ENCODE results near the gene GUCD1.
A peak's percentile ranks its signal among the peaks of the same experiment; 100 is the strongest.

The GUCD1 gene

GRCh38 chr22:24523873-24524272 is 31.1 kb downstream of the GUCD1 start:
- DNase-seq = no peak

DNA sequence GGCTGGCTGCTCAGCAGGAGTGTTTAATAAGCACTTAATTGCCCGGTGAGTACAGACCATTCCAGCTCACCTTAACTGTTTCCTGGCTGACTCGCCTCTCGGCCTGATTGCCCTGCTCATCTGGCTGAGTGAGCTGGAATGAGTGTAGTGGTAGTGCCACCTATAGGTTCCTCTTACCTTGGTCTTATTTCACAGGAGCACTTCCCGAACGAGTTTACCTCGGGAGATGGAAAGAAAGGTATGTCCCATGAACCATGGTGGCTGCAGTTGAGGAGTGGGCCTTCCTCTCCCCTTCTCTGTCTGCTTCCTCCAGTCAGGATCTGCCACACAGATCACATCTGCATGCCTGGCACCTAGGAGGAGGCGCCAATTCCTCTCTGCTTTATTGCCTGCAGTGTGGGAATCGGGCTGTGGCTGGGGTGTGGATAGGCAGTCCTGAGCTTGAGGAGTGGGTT is 33.1 kb downstream of the GUCD1 start:
- peak; percentile 36 for DNase-seq

GRCh38 chr22:24519496-24519895 is 35.4 kb downstream of the GUCD1 start:
- no peak for DNase-seq

DNA sequence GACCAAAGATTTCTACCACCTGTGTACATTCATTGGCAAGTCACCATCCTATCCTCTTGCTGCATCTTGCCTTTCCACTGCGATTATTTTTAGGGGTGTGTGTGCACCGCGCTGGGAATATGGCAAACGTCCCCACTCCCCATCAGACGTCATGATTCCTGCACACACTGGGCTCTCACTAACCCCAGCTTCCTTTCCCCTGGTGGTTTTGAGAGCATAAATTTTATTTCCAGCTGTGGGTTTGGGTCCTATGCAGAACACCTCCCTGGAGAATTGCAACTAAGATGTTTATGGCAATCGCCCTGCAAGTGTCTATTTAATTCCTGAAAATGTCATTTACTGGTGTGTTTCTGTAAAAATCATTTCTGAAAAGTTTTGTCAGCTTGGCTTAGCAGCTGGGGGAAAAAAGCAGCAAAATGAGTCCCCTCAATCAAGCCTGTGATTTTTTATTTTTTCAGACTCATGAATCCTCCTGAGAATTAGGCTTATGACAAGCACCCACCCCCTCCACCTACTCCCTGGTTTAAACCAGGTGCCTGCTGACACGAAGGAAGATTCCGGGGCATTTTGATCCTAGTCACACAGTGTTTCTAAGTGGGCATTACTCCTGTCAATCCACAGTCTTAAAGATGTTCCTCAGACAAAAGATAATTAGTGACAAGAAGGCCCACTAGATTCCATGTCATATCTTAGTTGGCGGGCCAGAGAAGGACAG is 36.0 kb downstream of the GUCD1 start:
- DNase-seq = no peak

DNA sequence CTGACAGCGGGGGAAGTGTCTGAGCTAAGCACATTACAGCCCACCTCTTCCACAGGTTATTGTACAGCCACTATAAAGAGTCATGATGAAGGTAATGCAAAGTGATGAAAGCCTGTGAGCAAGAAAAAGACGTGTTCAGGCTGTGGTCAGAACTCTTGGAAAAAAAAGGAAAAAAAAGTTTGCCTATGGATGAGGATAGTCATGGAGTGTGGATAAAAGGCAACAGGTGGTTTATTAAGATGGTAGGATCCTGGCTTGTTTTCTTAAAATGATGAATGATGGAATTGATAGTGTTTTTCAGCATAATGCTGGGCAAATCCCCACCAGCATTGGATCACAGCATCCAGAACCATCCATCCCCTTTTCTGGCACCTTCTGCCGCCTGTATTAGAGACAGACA is 36.7 kb downstream of the GUCD1 start:
- no peak for DNase-seq

GRCh38 chr22:24517446-24517845 is 37.5 kb downstream of the GUCD1 start:
- peak; percentile 29 for DNase-seq

- DNase-seq = no peak
Observed at GRCh38 chr22:24516301-24516737, 38.6 kb downstream of the GUCD1 start.

- no peak for DNase-seq
Observed at GRCh38 chr22:24515027-24515338, 40.0 kb downstream of the GUCD1 start.

GRCh38 chr22:24514241-24515026 is 40.5 kb downstream of the GUCD1 start:
- no peak for DNase-seq

DNA sequence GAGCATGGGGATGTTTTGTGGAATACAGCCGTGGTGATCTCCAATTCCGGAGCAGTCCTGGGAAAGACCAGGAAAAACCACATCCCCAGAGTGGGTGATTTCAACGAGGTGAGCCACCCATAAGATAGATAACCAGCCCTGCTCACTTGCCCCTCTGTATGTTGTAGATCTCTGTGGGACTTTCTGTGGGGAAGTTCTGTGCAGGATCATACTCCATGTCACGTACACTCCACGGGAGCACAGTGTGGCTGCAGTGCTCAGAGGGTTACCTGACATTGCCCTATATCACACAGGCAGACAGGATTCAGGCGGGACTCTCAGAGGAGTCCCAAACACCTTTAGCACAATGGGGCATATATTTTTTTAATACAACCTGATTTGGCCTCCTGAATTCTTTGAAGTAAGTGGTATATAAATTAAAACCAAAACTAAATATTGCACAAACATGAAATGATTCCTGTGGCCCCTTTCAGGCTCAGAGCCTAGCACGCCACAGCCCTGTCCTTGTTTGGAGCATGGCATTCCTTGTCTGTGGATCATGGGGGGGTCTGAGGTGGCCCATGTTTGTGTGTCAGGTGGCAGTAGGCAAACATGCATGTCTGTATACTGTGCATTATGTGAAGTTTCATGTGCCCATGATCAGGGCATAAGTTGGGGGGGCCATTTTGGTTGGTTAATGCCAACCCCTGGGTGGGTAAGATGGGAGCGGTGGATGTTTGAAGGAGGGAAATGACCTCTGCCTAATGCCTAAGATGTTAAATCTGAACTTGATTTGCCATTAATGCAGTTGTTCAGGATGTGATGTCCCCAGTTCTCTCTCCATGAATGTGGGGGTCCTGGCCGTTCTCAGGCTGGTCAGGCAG is 41.3 kb downstream of the GUCD1 start:
- DNase-seq = no peak

DNA sequence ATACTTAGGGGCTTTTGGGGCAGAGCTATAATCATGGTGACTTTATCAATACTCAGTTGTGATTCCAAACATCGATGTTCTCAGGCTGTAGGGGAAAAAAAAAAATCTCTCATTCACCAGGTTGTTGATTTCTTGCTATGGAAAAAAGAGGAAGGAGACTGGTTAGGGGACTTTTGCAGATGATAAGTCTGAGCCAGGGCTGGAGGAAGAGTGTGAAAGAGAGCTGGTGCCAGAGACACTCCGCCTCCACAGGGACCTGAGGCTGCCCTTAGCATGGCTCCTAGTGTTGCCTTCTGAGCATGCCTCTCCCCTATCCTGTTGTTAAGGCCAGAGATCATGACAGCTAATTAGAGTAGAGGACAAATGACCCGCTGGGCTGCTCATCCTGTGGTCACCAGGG is 42.9 kb downstream of the GUCD1 start:
- DNase-seq = no peak

DNA sequence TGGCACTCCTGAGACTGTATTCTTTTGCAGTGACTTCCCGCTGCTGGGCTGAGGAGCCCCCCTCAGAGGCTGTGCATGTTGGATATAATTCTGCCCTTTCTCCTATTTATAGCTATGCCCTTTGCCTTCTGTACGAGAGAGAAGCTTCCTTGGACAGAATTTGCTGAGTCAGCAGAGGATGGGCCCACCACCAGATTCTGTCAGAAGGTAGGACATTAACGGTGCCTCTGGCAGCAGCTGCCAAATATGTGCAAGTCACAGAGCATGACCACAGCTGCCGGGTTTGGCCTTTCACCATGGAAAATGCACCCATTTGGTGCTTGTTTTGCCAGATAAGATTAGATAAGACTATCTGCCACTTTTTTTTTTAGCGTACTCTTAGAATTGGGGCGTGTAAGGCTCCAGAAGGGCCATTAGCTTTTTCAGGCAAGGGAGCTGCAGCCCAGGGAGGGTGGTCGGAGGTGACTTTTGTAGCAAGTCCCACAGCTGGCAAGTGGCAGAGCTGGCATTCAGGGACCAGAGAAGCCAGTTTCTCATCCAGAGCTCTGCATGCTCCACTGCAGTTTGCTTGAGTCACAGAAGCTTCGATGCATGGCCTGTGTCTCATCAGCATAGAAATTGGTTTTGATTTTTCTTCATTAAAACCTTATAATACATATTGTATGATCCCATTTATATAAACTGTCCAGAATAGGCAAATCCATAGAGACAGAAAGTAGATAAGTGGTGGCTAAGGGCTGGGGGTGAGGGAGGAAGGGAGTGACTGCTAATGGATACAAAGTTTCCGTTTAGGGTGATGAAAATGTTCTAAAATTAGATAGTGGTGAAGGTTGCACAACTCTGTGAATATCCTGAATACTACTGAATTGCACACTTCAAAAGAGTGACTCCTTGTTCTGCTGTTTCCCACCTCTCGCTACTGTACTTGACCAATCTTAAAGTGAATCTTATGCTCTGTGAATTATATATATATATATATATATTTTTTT is 44.0 kb downstream of the GUCD1 start:
- no peak for DNase-seq

- no peak for DNase-seq
Observed at GRCh38 chr22:24507716-24508115, 47.2 kb downstream of the GUCD1 start.

GRCh38 chr22:24506802-24507438 is 48.0 kb downstream of the GUCD1 start:
- DNase-seq = no peak

DNA sequence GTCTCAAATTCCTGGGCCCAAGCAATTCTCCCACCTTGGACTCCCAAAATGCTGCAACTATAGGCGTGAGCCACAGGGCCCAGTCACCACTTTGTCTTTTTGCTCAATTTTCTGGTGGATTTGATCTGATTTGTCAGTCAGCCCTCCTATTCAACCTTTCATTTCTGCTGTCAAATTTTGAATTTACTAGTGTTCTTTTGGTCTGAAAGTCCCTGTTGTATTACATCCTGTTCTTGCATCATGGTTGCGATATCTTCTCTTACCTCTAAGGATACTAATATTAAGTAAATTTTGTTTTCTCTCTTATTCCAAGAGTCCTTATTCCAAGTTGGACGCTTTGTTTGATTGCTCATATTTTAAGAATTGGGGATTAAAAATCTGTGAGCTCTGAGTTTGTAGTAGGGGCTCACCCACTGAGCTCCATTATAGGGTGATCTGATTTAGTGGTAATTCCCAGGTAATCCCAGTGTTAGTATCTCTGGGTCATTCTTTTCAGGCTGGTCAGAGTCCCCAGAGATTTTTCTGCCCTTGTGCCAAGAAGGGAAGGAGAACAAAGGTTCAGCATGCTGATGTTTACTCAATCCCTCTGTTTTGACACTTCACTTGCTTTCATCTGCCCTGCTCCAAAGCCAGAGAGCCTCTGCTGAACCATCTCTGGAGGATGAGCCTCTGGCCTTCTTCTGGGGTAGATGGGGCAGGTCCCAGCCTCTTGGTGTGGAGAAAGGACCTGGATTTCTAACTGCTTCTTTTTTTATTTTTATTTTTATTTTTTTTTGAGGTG is 49.8 kb downstream of the GUCD1 start:
- DNase-seq = no peak

DNA sequence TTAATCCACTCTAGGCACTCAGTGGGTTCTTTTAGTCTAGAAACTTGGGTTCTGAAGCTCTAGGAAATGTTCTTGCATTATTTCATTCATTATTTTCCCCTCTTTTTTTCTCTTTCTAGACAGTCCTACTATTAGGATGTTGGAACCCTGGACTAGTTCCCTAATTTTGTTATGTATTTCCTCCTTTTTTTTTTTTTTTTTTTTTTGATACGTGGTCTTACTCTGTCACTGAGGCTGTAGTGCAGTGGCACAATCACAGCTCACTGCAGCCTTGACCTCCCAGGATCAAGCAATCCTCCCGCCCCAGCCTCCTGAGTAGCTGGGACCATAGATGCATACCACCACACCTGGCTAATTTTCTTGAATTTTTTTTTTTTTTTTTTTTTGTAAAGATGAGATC is 50.4 kb downstream of the GUCD1 start:
- no peak for DNase-seq

- DNase-seq = no peak
Observed at GRCh38 chr22:24503843-24504338, 51.0 kb downstream of the GUCD1 start.

- DNase-seq = no peak
Observed at GRCh38 chr22:24503137-24503842, 51.6 kb downstream of the GUCD1 start.

DNA sequence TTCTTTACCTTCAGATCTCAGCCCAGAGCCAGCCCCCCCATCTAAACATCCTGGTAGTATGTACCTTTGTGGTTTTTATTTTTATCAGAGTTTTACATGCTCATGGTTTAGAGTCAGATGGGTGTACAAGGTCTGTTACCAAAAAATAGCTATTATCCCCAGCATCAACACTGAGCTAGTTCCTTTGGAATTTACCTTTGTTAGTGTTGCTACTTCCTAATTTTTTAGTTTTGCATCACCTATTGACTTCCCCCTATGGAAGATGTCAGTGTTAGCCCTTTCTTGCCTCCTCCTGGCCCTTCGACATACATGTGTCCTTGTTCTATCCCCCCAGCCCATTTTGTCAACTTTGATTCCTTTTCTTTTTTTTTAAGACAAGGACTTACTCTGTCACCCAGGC is 52.4 kb downstream of the GUCD1 start:
- DNase-seq = no peak

GRCh38 chr22:24502034-24502433 is 52.9 kb downstream of the GUCD1 start:
- no peak for DNase-seq
